Suprapubic skin (tissue), 4 donors: ENCODE data around the gene PEAK3. TPM values are rescaled to one million over a fixed set of nuclear protein-coding genes. Genes with fewer than 3 reads are reported as not detected.

Source experiments
- DNase-seq, 2 donors: peaks; one replicate each; pipeline ENCODE4 v3.0.0-alpha.2; 2019; ENCODE audit warnings: low spot score in 2 of 2
- H3K27ac ChIP-seq: fragments of 200-600 bp; sonication (generic); one replicate; pipeline ENCODE4 v1.5.1; 2019
- H3K27me3 ChIP-seq: fragments of 200-600 bp; sonication (generic); one replicate; pipeline ENCODE4 v1.5.1; 2019
- H3K36me3 ChIP-seq: fragments of 200-600 bp; sonication (generic); one replicate; pipeline ENCODE4 v1.5.1; 2019
- H3K4me1 ChIP-seq: fragments of 200-600 bp; sonication (generic); one replicate; pipeline ENCODE4 v1.5.1; 2019
- H3K4me3 ChIP-seq: fragments of 200-600 bp; sonication (generic); one replicate; pipeline ENCODE4 v1.5.1; 2019; ENCODE audit warnings: mild to moderate bottlenecking
- H3K9me3 ChIP-seq: fragments of 200-600 bp; sonication (generic); one replicate; pipeline ENCODE4 v1.5.1; 2019
- CTCF ChIP-seq, 2 donors: fragments of 200-600 bp in 1 of 2; fragments of 450-650 bp in 1 of 2; sonication (generic) in 1 of 2; IDR thresholded peaks; one replicate each; pipeline ENCODE4 v1.5.1; 2016 to 2019; ENCODE audit warnings: antibody characterized with exemption in 2 of 2, mild to moderate bottlenecking in 1 of 2, moderate library complexity in 1 of 2
- EP300 ChIP-seq: sonication (generic); formaldehyde crosslinking; IDR thresholded peaks from one replicate; pipeline ENCODE4 v1.6.1; 2017; ENCODE audit warnings: antibody characterized with exemption
- POLR2A ChIP-seq, 2 donors: fragments of 450-650 bp; IDR thresholded peaks; one replicate each; pipeline ENCODE4 v1.6.1; 2017; ENCODE audit warnings: antibody characterized with exemption in 2 of 2, mild to moderate bottlenecking in 2 of 2, moderate library complexity in 2 of 2
- POLR2AphosphoS5 ChIP-seq, 3 donors: sonication (generic); formaldehyde crosslinking; IDR thresholded peaks; one replicate each; pipeline ENCODE4 v1.6.1; 2017; ENCODE audit warnings: antibody characterized with exemption in 3 of 3
- WGBS: methylation state at CpG from one replicate; pipeline ENCODE4 v1.1.5; 2018; 5-methylcytosine and 5-hydroxymethylcytosine counted together
- total RNA-seq, 4 donors: library from RNA; depleted of rRNA; stranded (reverse); fragments of >200 nt; gene quantifications; one replicate each; pipeline ENCODE4 v1.1.0, GENCODE V29; 2016

The PEAK3 gene
- total RNA-seq, 4 donors from 2014 or later = 0.55 to 1.4 TPM; not detected in 2

DNA sequence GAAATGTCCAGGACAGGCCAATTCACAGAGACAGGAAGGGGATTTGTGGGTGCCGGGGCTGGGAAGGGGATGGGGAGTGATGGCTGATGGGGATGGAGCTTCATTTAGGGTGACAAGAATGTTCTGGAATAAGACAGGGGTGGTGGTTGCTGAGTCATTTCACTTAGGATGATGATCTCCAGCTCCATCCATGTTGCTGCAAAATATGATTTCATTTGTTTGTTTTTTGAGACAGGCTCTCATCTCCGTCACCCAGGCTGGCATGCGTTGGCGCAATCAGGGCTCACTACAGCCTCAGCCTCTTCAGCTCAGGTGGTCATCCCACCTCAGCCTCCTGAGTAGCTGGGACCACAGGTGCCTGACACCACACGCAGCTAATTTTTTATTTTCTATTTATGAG, 22.6 kb downstream of the PEAK3 start:
- WGBS = 91% methylated on average over 5 of the region's 5 CpGs
- H3K9me3 ChIP-seq = no peaks in the 10 kb centered on the region

DNA sequence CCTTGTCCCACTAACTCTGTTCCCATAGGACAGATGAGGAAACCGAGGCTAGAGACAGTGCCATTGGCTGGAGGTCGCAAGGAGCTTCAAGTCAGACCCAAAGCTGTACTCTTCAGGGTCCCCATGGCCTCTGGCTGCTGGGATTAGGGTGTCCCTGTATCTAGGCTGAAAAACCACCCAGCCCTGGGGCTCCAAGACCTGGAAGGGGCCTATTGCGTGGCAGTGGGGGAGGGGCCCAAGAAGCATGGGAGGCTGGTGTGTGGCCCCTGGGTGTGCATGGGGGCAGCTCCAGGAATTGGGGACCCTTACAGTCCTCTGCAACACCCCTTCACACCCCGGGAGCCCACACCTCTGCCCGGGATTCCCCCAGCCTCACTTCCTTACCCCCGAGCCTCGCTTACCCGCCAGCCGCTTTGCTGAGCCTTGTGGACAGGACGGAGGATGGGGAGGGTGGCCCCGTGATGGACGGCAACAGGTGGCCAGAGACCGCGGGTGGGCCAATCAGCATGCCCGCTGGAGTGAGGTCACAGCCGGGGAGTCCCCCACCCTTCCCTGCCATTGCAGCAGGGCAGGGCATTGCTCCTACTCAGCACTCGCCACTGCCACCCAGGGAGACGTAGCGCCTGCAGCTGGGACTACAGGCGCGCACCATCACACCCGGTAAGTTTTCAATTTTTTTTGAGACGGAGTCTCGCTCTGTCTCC, 25.8 kb downstream of the PEAK3 start, which contains the start of gene JSRP1:
JSRP1 (minus strand) TSS at position 436 of the 704 bp plus-strand sequence. CDS start 1,103 bp downstream, outside the sequence.
- 85% methylated on average over 14 of the region's 24 CpGs for WGBS

More for the DNA sequence above, 22.6 kb downstream of the PEAK3 start:
- H3K27me3 ChIP-seq = no peaks in the 10 kb centered on the region
- H3K27ac ChIP-seq = no peak overlapping the region
- H3K36me3 ChIP-seq = no peaks in the 10 kb centered on the region
- TF ChIP-seq POLR2AphosphoS5 (IDR thresholded peaks at IDR 0.05) = no peak
- H3K4me3 ChIP-seq = no peak overlapping the region
- DNase-seq = no peak
- H3K4me1 ChIP-seq = peaks cover 12% of the 10 kb centered on the region

GRCh38 chr19:2255112-2255845, 26.7 kb downstream of the PEAK3 start:
- Histone ChIP-seq H3K4me1 (peaks cover 42% of the 10 kb centered on the region), H3K27ac (no peak overlapping the region), H3K27me3 (peaks cover 38% of the 10 kb centered on the region), H3K9me3 (no peaks in the 10 kb centered on the region), H3K36me3 (no peaks in the 10 kb centered on the region), H3K4me3 (no peak overlapping the region)
- 93% methylated on average over 11 of the region's 16 CpGs for WGBS
- DNase-seq = no peak
- TF ChIP-seq POLR2AphosphoS5 (IDR thresholded peaks at IDR 0.05) (no peak), POLR2A (IDR thresholded peaks at IDR 0.05) (no peak), EP300 (no peak), CTCF (IDR thresholded peaks at IDR 0.05) (no peak)

More for the DNA sequence above, 25.8 kb downstream of the PEAK3 start, which contains the start of gene JSRP1:
- TF ChIP-seq POLR2A (IDR thresholded peaks at IDR 0.05) (no peak), EP300 (no peak), CTCF (IDR thresholded peaks at IDR 0.05) (no peak), POLR2AphosphoS5 (IDR thresholded peaks at IDR 0.05) (no peak)
- Histone ChIP-seq H3K27me3 (peaks cover 30% of the 10 kb centered on the region), H3K4me3 (no peak within 1 kb of the TSS), H3K9me3 (no peaks in the 10 kb centered on the region), H3K36me3 (no peaks in the 10 kb centered on the region), H3K4me1 (peaks cover 37% of the 10 kb centered on the region), H3K27ac (no peak within 1 kb of the TSS)
- no peak for DNase-seq

DNA sequence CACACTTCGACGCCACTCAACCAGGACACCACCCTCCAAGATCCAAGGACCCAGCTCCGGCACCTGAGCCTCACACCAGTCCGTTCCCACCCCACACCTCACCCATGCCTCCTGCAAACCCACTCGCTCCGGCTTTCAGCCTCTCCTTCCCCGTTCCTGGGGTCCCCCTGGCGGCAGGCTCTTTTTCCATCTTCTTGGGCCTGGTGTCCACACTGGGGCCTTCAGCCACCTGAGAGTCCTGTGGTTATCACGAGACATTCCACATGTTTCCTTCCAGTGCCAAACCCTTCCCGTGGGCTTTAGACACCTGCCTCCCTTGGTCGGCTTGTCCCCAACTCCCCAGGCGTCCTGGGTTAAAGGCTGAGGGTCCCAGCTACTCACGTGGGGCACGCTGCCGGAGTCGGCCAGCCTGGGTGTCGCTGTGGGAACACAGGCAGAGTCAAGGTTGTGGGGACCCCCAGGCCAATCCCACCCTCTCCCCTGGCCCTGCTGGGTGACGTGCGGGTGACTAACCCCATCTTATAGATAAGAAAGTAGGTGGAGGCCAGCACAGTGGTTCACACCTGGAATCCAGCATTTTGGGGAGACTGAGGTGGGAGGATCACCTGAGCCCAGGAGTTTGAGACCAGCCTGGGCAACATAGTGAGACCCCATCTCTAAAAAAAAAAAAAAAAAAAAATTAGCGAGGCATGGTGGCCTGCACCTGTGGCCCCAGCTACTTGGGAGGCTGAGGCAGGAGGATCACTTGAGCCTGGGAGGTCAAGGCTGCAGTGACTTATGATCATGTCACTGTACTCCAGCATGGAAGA, 27.7 kb downstream of the PEAK3 start:
- Histone ChIP-seq H3K27me3 (peaks cover 49% of the 10 kb centered on the region), H3K36me3 (no peaks in the 10 kb centered on the region)
- no peak for DNase-seq

More for the DNA sequence above, 27.7 kb downstream of the PEAK3 start:
- 86% methylated on average over 20 of the region's 20 CpGs for WGBS
- Histone ChIP-seq H3K9me3 (no peaks in the 10 kb centered on the region), H3K4me1 (peaks cover 44% of the 10 kb centered on the region), H3K27ac (no peak overlapping the region), H3K4me3 (no peak overlapping the region)
- TF ChIP-seq POLR2A (IDR thresholded peaks at IDR 0.05) (no peak), CTCF (IDR thresholded peaks at IDR 0.05) (no peak), EP300 (no peak), POLR2AphosphoS5 (IDR thresholded peaks at IDR 0.05) (no peak)
